LHCN-M2 (cell line): ENCODE data around the gene ZNF674. TPM values are rescaled to one million over a fixed set of nuclear protein-coding genes. Genes with fewer than 3 reads are reported as not detected.
A peak's percentile ranks its signal among the peaks of the same experiment; 100 is the strongest.
"Not testable (repeated sequence)": the region's sequence is repeated elsewhere in the genome, so short reads cannot be mapped to it uniquely, and the experiment has no call there.

Experiments
- DNase-seq: peaks from one replicate; pipeline ENCODE4 v3.0.0-alpha.2; 2012; ENCODE audit warnings: low read depth
- total RNA-seq: library from RNA; depleted of rRNA; stranded (reverse); fragments of >200 nt; gene quantifications from 2 replicates; pipeline ENCODE4 v1.2.3, GENCODE V29; 2014

ZNF674 gene
- total RNA-seq, 1 experiment from 2014 or later: 2.2 TPM

GRCh38 chrX:46571423-46572339, 26.5 kb upstream of the ZNF674 start:
- DNase-seq: no peak

GRCh38 chrX:46569621-46570020, 24.4 kb upstream of the ZNF674 start:
- DNase-seq: no peak

GRCh38 chrX:46567388-46567787, 22.2 kb upstream of the ZNF674 start:
- no peak for DNase-seq

GRCh38 chrX:46561824-46562657, 16.8 kb upstream of the ZNF674 start:
- DNase-seq: no peak

GRCh38 chrX:46559062-46559461, 13.8 kb upstream of the ZNF674 start:
- DNase-seq: no peak

- DNase-seq: peak; percentile 26
Measured at GRCh38 chrX:46554942-46555341, 9.7 kb upstream of the ZNF674 start.

- DNase-seq: no peak
Measured at GRCh38 chrX:46553935-46554334, 8.7 kb upstream of the ZNF674 start.

GRCh38 chrX:46551494-46552128, 6.4 kb upstream of the ZNF674 start:
- DNase-seq: peak; percentile 20

- no peak for DNase-seq
Measured at GRCh38 chrX:46549914-46550313, 4.7 kb upstream of the ZNF674 start.

GRCh38 chrX:46547857-46548256, 2.6 kb upstream of the ZNF674 start:
- DNase-seq: peak; percentile 75

- DNase-seq: not testable (repeated sequence)
Measured at GRCh38 chrX:46544527-46544926, 694 bp downstream of the ZNF674 start.

GRCh38 chrX:46543441-46543840, 1.8 kb downstream of the ZNF674 start:
- DNase-seq: no peak

- no peak for DNase-seq
Measured at GRCh38 chrX:46531442-46531841, 13.8 kb downstream of the ZNF674 start.

- DNase-seq: not testable (repeated sequence)
Measured at GRCh38 chrX:46530404-46530908, 14.8 kb downstream of the ZNF674 start.

GRCh38 chrX:46529740-46530403, 15.3 kb downstream of the ZNF674 start:
- DNase-seq: not testable (repeated sequence)

- not testable (repeated sequence) for DNase-seq
Measured at GRCh38 chrX:46528640-46529039, 16.6 kb downstream of the ZNF674 start.

GRCh38 chrX:46506076-46506475, 39.1 kb downstream of the ZNF674 start:
- DNase-seq: peak; percentile 14

GRCh38 chrX:46502848-46503247, 42.4 kb downstream of the ZNF674 start:
- no peak for DNase-seq

- no peak for DNase-seq
Measured at GRCh38 chrX:46500054-46500453, 45.2 kb downstream of the ZNF674 start.

- DNase-seq: no peak
Measured at GRCh38 chrX:46488712-46489111, 56.5 kb downstream of the ZNF674 start.

GRCh38 chrX:46485897-46486296, 59.3 kb downstream of the ZNF674 start:
- DNase-seq: no peak
